ENCODE data around the gene BBX. TPM values are rescaled to one million over a fixed set of nuclear protein-coding genes. Genes with fewer than 3 reads are reported as not detected.

Gene BBX
- total and polyA plus RNA-seq, 2 of the 13 experiments (the other 11 are each of a cell fraction or from before 2014, with no cell fraction given): 13.7 to 23.2 TPM

- Histone ChIP-seq H3K9ac (ENCODE audit: insufficient read depth, low read depth, low read length) (no peak overlapping the region), H3K4me2 (ENCODE audit: low read depth, low read length) (no peak overlapping the region), H2AFZ (ENCODE audit: low read length) (no peak overlapping the region), H3K4me1 (ENCODE audit: insufficient read depth, low read length) (no peaks in the 10 kb centered on the region), H3K36me3 (replicated peaks in 1 of 2; ENCODE audit: control insufficient read depth in 1 of 2, insufficient read depth in 2 of 2, low read length in 2 of 2) (no peaks in the 10 kb centered on the region; a peak in 1 of 5 replicates), H3K27ac (ENCODE audit: extremely low read length, insufficient read depth, low read length) (no peak overlapping the region), H3K9me3 (ENCODE audit: low read length) (no peaks in the 10 kb centered on the region), H4K20me1 (ENCODE audit: insufficient read depth, low read length) (peaks cover 9% of the 10 kb centered on the region; the same call in 1 of the 2 replicates), H3K4me3 (replicated peaks in 1 of 3; ENCODE audit: insufficient read depth in 1 of 3, low read depth in 2 of 3, low read length in 3 of 3) (no peak overlapping the region), H3K27me3 (ENCODE audit: control insufficient read depth in 1 of 2, insufficient read depth in 2 of 2, low read length in 2 of 2) (no peaks in the 10 kb centered on the region), H3K79me2 (ENCODE audit: insufficient read depth, low read length) (no peaks in the 10 kb centered on the region)
- CTCF ChIA-PET (ENCODE audit: low intra/inter-chr PET ratio, low total read pairs): no interaction called here
- POLR2A ChIA-PET: no interaction called here
- DNase-seq (ENCODE audit: low spot score) (no peak), FAIRE-seq (no peak), ATAC-seq (no peak)
- intact Hi-C loops (cut with micrococcal nuclease; ENCODE audit: unreplicated experiment) (no loop called here), in situ Hi-C loops (cut with HindIII; ENCODE audit: extremely low pct_ligation_motif_present, low pct_unique_long_range_greater_than_20kb) (loop anchor here (10.0 kb wide), 2 partner anchors 166 to 266 kb away; no protein-coding TSS in a partner anchor)
- BruUV-seq (replicated peaks): no TSS peak
- 95% methylated on average over 3 of the region's 3 CpGs for WGBS (ENCODE audit: low lambda C conversion rate)
- no peak for TF ChIP-seq IRF9 (CRISPR knock-in tag; IDR thresholded peaks at IDR 0.05; ENCODE audit: borderline replicate concordance)
- TF ChIP-seq IRX3 (CRISPR knock-in tag; IDR thresholded peaks at IDR 0.05; ENCODE audit: borderline replicate concordance, low read depth): no peak
- no peak for TF ChIP-seq THAP9 (CRISPR knock-in tag; IDR thresholded peaks at IDR 0.05; ENCODE audit: borderline replicate concordance)
- TF ChIP-seq KDM5B (CRISPR knock-in tag; IDR thresholded peaks at IDR 0.05; ENCODE audit: borderline replicate concordance): no peak
- no peak for TF ChIP-seq SOX5 (CRISPR knock-in tag; IDR thresholded peaks at IDR 0.05; ENCODE audit: borderline replicate concordance)
- no peak for TF ChIP-seq ZNF597 (CRISPR knock-in tag; IDR thresholded peaks at IDR 0.05)
- TF ChIP-seq, protein P1, sequence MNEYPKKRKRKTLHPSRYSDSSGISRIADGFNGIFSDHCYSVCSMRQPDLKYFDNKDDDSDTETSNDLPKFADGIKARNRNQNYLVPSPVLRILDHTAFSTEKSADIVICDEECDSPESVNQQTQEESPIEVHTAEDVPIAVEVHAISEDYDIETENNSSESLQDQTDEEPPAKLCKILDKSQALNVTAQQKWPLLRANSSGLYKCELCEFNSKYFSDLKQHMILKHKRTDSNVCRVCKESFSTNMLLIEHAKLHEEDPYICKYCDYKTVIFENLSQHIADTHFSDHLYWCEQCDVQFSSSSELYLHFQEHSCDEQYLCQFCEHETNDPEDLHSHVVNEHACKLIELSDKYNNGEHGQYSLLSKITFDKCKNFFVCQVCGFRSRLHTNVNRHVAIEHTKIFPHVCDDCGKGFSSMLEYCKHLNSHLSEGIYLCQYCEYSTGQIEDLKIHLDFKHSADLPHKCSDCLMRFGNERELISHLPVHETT (CRISPR knock-in tag; conservative IDR thresholded peaks at IDR 0.05): no peak
- no peak for TF ChIP-seq ZBTB20 (CRISPR knock-in tag; IDR thresholded peaks at IDR 0.05; ENCODE audit: borderline replicate concordance, low read depth)
- no peak for TF ChIP-seq ZNF264 (CRISPR knock-in tag; IDR thresholded peaks at IDR 0.05)
These were observed 55.8 kb downstream of the BBX start for GRCh38 chr3:107578523-107578922.
